Measurements from ENCODE around the gene CGB1. TPM values are rescaled to one million over a fixed set of nuclear protein-coding genes. Genes with fewer than 3 reads are reported as not detected.

CGB1 gene
- total and polyA plus RNA-seq, 10 of the 15 experiments (the other 5 are each of a cell fraction or from before 2014, with no cell fraction given): not detected

- POLR2A ChIA-PET: no interaction called here
- TF ChIP-seq CHD2 (IDR thresholded peaks at IDR 0.05; ENCODE audit: borderline replicate concordance, low read depth, low read length) (no peak), CBX5 (IDR thresholded peaks at IDR 0.05; ENCODE audit: low read depth) (no peak), TAF1 (IDR thresholded peaks at IDR 0.05; ENCODE audit: borderline replicate concordance, low read depth, low read length) (no peak), ZNF592 (IDR thresholded peaks at IDR 0.05) (no peak), ELK1 (IDR thresholded peaks at IDR 0.05; ENCODE audit: low read depth, low read length) (no peak), CREB1 (IDR thresholded peaks at IDR 0.05; ENCODE audit: low read depth) (no peak), MEF2B (IDR thresholded peaks at IDR 0.05; ENCODE audit: partially characterized antibody, poor library complexity, severe bottlenecking) (no peak), ZBTB4 (CRISPR knock-in tag; IDR thresholded peaks at IDR 0.05) (no peak), STAT1 (conservative IDR thresholded peaks at IDR 0.05) (no peak), HDGF (IDR thresholded peaks at IDR 0.05) (no peak), SUZ12 (IDR thresholded peaks at IDR 0.05; ENCODE audit: unreplicated experiment) (no peak), NR2F1 (conservative IDR thresholded peaks at IDR 0.05) (no peak), SKIL (IDR thresholded peaks at IDR 0.05; ENCODE audit: low read depth, poor library complexity, severe bottlenecking) (no peak)
Measured at GRCh38 chr19:49017041-49017665, 19.5 kb downstream of the CGB1 start, which contains the start of gene LHB. LHB (minus strand) TSS chr19:49017091; CDS start chr19:49017081, 10 bp downstream.

More at GRCh38 chr19:49017041-49017665, 19.5 kb downstream of the CGB1 start, which contains the start of gene LHB:
- peaks cover 15% of the 10 kb centered on the region for H3K4me1 ChIP-seq (ENCODE audit: control insufficient read depth, insufficient read depth, low read length)
- H3K79me2 ChIP-seq (ENCODE audit: control insufficient read depth, insufficient read depth, low read length): no peaks in the 10 kb centered on the region
- H3K4me2 ChIP-seq (ENCODE audit: control insufficient read depth, insufficient read depth): peak within 1 kb of the TSS; percentile 82
- CTCF ChIA-PET: interaction anchor here (0.8 to 3.1 kb wide), 4 partner anchors 19 to 89 kb away, joined by 3 to 14 read pairs (median 4); partner anchors contain the start of genes GYS1 and RUVBL2
- H3K27ac ChIP-seq (ENCODE audit: control insufficient read depth, insufficient read depth): no peak within 1 kb of the TSS
- RAD21 ChIA-PET (ENCODE audit: unreplicated experiment): no interaction called here
- H3K27me3 ChIP-seq (replicated peaks in 1 of 2; ENCODE audit: control insufficient read depth in 2 of 2, insufficient read depth in 2 of 2, low read length in 1 of 2): no peaks in the 10 kb centered on the region
- in situ Hi-C loops (cut with MboI): no loop called here
- no TSS peak for BruUV-seq (replicated peaks)
- FAIRE-seq (no peak), ATAC-seq (no peak), DNase-seq (ENCODE audit: low read depth, low spot score) (no peak)
- 57% methylated on average over 17 of the region's 17 CpGs for WGBS (ENCODE audit: insufficient coverage, insufficient replicate concordance, low lambda C conversion rate, missing lambda C conversion rate)
- H3K36me3 ChIP-seq (ENCODE audit: control insufficient read depth in 2 of 2, insufficient read depth in 2 of 2, low read length in 1 of 2): peaks cover 0 to 6% of the 10 kb centered on the region in 2 experiments; a peak in 2 of 4 replicates
- SMC1A ChIA-PET (ENCODE audit: uncharacterized antibody, unreplicated experiment): no interaction called here
- no peaks in the 10 kb centered on the region for H3K9me3 ChIP-seq (replicated peaks; ENCODE audit: control insufficient read depth, insufficient read depth, low read length)
- peak within 1 kb of the TSS; percentile 58; the same call in 1 of the 2 replicates for H3K4me3 ChIP-seq
- no peak within 1 kb of the TSS for H2AFZ ChIP-seq (ENCODE audit: control insufficient read depth, low read depth, low read length)
- no peaks in the 10 kb centered on the region for H4K20me1 ChIP-seq (ENCODE audit: control insufficient read depth, insufficient read depth)
- intact Hi-C loops (cut with micrococcal nuclease; ENCODE audit: unreplicated experiment): no loop called here
- H3K9ac ChIP-seq (ENCODE audit: control insufficient read depth, insufficient read depth, low read length): no peak within 1 kb of the TSS
